Pancreas (tissue), 10 donors: ENCODE data around the gene GALNT8. TPM values are rescaled to one million over a fixed set of nuclear protein-coding genes. Genes with fewer than 3 reads are reported as not detected.

ENCODE experiments used
- ATAC-seq, 4 donors: fragments of 200-7000 bp; cut with Tn5 transposase; one replicate each; pipeline versions ENCODE4 v1.8.0 to v1.9.1; 2020; ENCODE audit warnings: mild to moderate bottlenecking in 4 of 4, moderate library complexity in 4 of 4
- DNase-seq, 6 donors: peaks; one replicate each; pipeline ENCODE4 v3.0.0-alpha.2; 2020
- FAIRE-seq: peaks from 2 replicates; lab custom pipeline; 2012; peaks lifted over from hg19 to GRCh38; lab: Jason Lieb, UNC
- H3K27ac ChIP-seq, 4 donors: fragments of 200-600 bp; sonication (generic); 1 replicate in 3 of 4; 2 replicates in 1 of 4; pipeline versions ENCODE4 v1.5.0 to v1.8.0; 2020
- H3K27me3 ChIP-seq, 4 donors: fragments of 200-600 bp; one replicate each; pipeline ENCODE4 v1.8.0; 2021
- H3K36me3 ChIP-seq, 3 donors: fragments of 200-600 bp; sonication (generic) in 1 of 3; one replicate each; pipeline versions ENCODE4 v1.5.0 to v1.8.0; 2020 to 2021
- H3K4me1 ChIP-seq, 3 donors: fragments of 200-600 bp; one replicate each; pipeline ENCODE4 v1.8.0; 2021
- H3K4me3 ChIP-seq, 4 donors: fragments of 200-600 bp; sonication (generic) in 2 of 4; one replicate each; pipeline versions ENCODE4 v1.5.0 to v1.8.0; 2020 to 2021
- H3K9me3 ChIP-seq, 4 donors: fragments of 200-600 bp; one replicate each; pipeline ENCODE4 v1.8.0; 2021
- WGBS, 2 donors: extraction: QIAGEN DNeasy Blood & Tissue Kit; methylation state at CpG; one replicate each; pipeline ENCODE4 v1.1.7; 2013; 5-methylcytosine and 5-hydroxymethylcytosine counted together
- intact Hi-C, 3 donors: fragments of 100-400 bp; cut with DNase I; formaldehyde crosslinking; loops; one replicate each; pipeline versions ENCODE4 v1.11.1 to v1.14.2; 2022
- polyA plus RNA-seq, 2 donors: library from polyadenylated mRNA; stranded (reverse); fragments of 200-250 nt; gene quantifications; one replicate each; pipeline ENCODE4 v1.2.3, GENCODE V29; 2013
- total RNA-seq, 6 donors: library from RNA; stranded (reverse); fragmentation: NEBNext Ultra II Directional in 4 of 6; extraction: Animal tissue kit (Norgen Biotek cat#: 25700) in 4 of 6; gene quantifications; one replicate each; pipeline versions ENCODE4 v1.2.1 to v1.2.4, GENCODE V29; 2021 to 2023
- TF ChIP-seq, protein P1 (sequence below), 4 donors: fragments of 200-600 bp; sonication (generic) in 3 of 4; IDR thresholded peaks; one replicate each; pipeline versions ENCODE4 v1.5.0 to v1.8.0; 2021; ENCODE audit warnings: antibody characterized with exemption in 4 of 4
- donor health status: healthy with polysubstance abuse.
- donor health status: DM: no; HTN: no; CAD: no; lungs with moderate emphysema.
- donor health status: DM: no; HTN: no; CAD: no.
- donor health status: control.
- donor health status: control.
- donor health status: Bipolar disorder and iron deficiency.
- donor health status: DM: yes; HTN: yes; CAD: no.
- donor health status: DM: no; HTN: no; CAD: no.
- donor health status: DM: no; HTN: no; CAD: no.
- donor health status: DM: yes; HTN: yes; CAD: no.

Gene GALNT8
- total and polyA plus RNA-seq, 8 donors = 0.28 to 5.7 (median 0.64) TPM

DNA sequence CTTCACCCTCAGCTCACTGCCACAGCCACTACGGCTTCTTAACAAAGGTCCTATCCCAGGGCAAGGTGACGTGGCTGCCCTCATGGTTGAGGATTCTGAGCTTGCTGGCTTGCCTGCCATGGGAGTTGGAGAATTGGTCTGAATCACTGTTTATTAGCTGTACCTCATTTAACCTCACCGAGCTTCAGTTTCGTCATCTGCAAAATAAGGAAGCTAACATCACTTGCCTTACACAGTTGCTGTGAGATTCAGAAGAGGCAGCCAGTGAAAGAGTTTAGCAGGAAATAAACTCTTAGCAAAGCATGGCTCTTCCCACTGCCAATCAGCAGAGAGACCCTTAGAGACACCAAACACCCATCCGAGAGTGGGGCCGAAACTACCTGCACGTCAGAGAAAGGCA, 99.5 kb downstream of the GALNT8 start:
- Histone ChIP-seq H3K27ac (no peak overlapping the region), H3K36me3 (no peaks in the 10 kb centered on the region), H3K9me3 (no peaks in the 10 kb centered on the region), H3K4me3 (no peak overlapping the region), H3K27me3 (no peaks in the 10 kb centered on the region), H3K4me1 (no peaks in the 10 kb centered on the region)
- TF ChIP-seq, protein P1, sequence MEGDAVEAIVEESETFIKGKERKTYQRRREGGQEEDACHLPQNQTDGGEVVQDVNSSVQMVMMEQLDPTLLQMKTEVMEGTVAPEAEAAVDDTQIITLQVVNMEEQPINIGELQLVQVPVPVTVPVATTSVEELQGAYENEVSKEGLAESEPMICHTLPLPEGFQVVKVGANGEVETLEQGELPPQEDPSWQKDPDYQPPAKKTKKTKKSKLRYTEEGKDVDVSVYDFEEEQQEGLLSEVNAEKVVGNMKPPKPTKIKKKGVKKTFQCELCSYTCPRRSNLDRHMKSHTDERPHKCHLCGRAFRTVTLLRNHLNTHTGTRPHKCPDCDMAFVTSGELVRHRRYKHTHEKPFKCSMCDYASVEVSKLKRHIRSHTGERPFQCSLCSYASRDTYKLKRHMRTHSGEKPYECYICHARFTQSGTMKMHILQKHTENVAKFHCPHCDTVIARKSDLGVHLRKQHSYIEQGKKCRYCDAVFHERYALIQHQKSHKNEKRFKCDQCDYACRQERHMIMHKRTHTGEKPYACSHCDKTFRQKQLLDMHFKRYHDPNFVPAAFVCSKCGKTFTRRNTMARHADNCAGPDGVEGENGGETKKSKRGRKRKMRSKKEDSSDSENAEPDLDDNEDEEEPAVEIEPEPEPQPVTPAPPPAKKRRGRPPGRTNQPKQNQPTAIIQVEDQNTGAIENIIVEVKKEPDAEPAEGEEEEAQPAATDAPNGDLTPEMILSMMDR (IDR thresholded peaks at IDR 0.05) = no peak
- ATAC-seq (peak in 2 of 4 donors; percentile 41 to 70), FAIRE-seq (no peak), DNase-seq (no peak)
- intact Hi-C loops = no loop called here
- WGBS, 2 donors = 59 to 72% methylated on average over 7 of the region's 7 CpGs

DNA sequence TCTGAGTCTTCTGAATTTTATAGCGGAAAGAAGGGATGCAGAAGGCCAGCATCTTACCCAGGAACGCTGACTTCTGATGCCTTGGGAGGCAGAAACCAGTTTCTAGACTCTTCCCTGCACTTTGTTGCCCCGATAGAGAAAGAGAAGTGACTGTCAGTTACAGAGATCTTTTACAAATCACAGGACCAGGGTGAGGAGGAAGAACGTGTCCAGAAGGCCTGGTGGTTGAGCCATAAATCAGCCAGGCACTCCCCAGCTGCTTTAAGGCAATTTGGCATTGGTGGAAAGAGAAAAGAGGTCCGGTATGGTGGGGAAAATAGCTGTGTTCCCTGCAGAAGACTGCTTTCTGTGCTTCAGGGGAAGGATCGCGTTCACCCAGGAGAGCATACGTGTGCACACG, 100.8 kb downstream of the GALNT8 start:
- Histone ChIP-seq H3K36me3 (no peaks in the 10 kb centered on the region), H3K27me3 (no peaks in the 10 kb centered on the region), H3K4me1 (no peaks in the 10 kb centered on the region), H3K27ac (no peak overlapping the region), H3K4me3 (no peak overlapping the region), H3K9me3 (no peaks in the 10 kb centered on the region)
- no peak for DNase-seq
- ATAC-seq = no peak
- WGBS, 2 donors = 62 to 76% methylated on average over 9 of the region's 9 CpGs
- FAIRE-seq = no peak
- intact Hi-C loops = no loop called here
- TF ChIP-seq, protein P1 (IDR thresholded peaks at IDR 0.05) = no peak

Other genes starting within 250 kb of the GALNT8 start
- 1 to 10 TPM in 2 of 6 donors, under 1 TPM in 3, not detected in 1; 0.28 to 1.7 (median 0.93) TPM for gene RAD51AP1, start 181.5 kb upstream of the GALNT8 start, total RNA-seq
- gene RAD51AP1, start 181.5 kb upstream of the GALNT8 start, polyA plus RNA-seq = under 1 TPM; 0.11 to 0.99 TPM
- gene DYRK4, start 158.2 kb upstream of the GALNT8 start, total RNA-seq = 10 to 100 TPM; 15.2 to 23.7 (median 18.5) TPM
- 10 to 100 TPM; 38.7 to 50.2 TPM for gene DYRK4, start 158.2 kb upstream of the GALNT8 start, polyA plus RNA-seq
- 1 to 10 TPM; 1.9 to 3.9 (median 2.6) TPM for gene AKAP3, start 71.3 kb upstream of the GALNT8 start, total RNA-seq
- under 1 TPM; 0.87 TPM for gene AKAP3, start 71.3 kb upstream of the GALNT8 start, polyA plus RNA-seq
- 10 to 100 TPM; 21.1 to 45.3 (median 36.1) TPM for gene NDUFA9, start 71.3 kb upstream of the GALNT8 start, total RNA-seq
- gene NDUFA9, start 71.3 kb upstream of the GALNT8 start, polyA plus RNA-seq = 10 to 100 TPM; 33.8 to 48.6 TPM
- not detected for gene KCNA1, start 189.5 kb downstream of the GALNT8 start, total RNA-seq
- gene KCNA1, start 189.5 kb downstream of the GALNT8 start, polyA plus RNA-seq = under 1 TPM in 1 of 2 donors, not detected in 1; 0.19 TPM